Muscle layer of colon (tissue), 2 donors: ENCODE results near the gene DFFB.
A peak's percentile ranks its signal among the peaks of the same experiment; 100 is the strongest.

Experiments used
- H3K27ac ChIP-seq: one replicate; pipeline ENCODE4 v1.7.0; 2013; ENCODE audit warnings: low read depth, mild to moderate bottlenecking, low read length, moderate library complexity
- H3K27me3 ChIP-seq, 2 donors: one replicate each; pipeline ENCODE4 v1.7.0; 2013; ENCODE audit warnings: low read length in 2 of 2, mild to moderate bottlenecking in 2 of 2; ENCODE audit not compliant: insufficient read depth in 2 of 2, control insufficient read depth in 1 of 2
- H3K36me3 ChIP-seq: one replicate; pipeline ENCODE4 v1.7.0; 2013; ENCODE audit warnings: mild to moderate bottlenecking, low read length; ENCODE audit not compliant: insufficient read depth
- H3K4me1 ChIP-seq: one replicate; pipeline ENCODE4 v1.7.0; 2013; ENCODE audit warnings: mild to moderate bottlenecking, low read length; ENCODE audit not compliant: insufficient read depth
- H3K4me3 ChIP-seq, 2 donors: one replicate each; pipeline ENCODE4 v1.7.0; 2013; ENCODE audit warnings: low read length in 2 of 2, low read depth in 1 of 2, mild to moderate bottlenecking in 1 of 2, moderate library complexity in 1 of 2
- H3K9ac ChIP-seq: one replicate; pipeline ENCODE4 v1.7.0; 2013; ENCODE audit warnings: low read length
- H3K9me3 ChIP-seq: one replicate; pipeline ENCODE4 v1.7.0; 2013; ENCODE audit warnings: mild to moderate bottlenecking, low read length
- donor health status: abdominal sarcoma.
- donor health status: Adenocarcinoma of cecum.

The DFFB gene

DNA sequence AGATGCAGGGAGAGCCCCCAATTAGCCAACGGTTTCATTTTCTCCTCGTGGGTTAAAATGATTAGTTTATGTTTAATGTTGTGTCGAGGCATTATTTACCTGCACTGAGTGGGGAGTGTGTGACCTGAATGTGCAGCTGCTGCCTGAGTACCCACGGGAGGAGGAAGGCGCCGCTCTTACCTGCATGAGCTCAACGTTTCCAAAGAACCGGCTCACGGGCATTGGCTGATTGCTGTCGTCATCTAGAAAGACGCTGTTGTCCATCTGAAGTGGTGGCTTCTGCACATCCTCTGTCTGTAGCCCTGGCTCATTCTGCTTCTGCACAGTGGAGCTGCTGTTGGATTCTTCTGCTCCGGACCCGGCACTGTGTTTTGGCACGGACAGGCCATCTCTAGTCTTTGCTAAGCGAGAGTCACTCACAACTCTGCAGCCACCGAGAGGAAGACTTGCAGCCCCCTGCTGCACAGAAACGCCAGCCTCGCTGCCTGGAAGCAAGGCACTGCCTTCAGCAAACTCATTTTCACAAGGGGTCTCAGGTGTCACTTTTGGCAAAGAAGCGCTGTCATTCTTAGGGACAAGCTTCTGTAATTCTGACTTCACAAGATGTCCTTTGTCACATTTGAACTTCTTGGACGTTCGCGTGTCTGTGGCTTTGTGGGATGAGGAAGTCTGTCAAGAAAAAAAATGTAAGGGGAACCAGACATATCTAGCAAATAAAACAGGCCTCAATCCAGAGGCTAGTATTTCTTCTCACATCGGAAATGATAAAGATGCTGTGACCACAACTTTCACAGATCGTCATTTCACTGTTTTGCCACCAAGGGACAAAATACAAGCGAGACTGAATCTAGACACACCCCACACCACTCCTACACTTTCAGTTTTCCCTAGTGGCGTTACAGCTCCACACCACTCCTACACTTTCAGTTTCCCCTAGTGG lies 33.4 kb downstream of the DFFB start:
- Histone ChIP-seq H3K27ac (no peak overlapping the region), H3K36me3 (peaks cover 47% of the 10 kb centered on the region), H3K9me3 (no peaks in the 10 kb centered on the region), H3K27me3 (no peaks in the 10 kb centered on the region), H3K4me1 (peaks cover 17% of the 10 kb centered on the region), H3K9ac (no peak overlapping the region), H3K4me3 (no peak overlapping the region)

DNA sequence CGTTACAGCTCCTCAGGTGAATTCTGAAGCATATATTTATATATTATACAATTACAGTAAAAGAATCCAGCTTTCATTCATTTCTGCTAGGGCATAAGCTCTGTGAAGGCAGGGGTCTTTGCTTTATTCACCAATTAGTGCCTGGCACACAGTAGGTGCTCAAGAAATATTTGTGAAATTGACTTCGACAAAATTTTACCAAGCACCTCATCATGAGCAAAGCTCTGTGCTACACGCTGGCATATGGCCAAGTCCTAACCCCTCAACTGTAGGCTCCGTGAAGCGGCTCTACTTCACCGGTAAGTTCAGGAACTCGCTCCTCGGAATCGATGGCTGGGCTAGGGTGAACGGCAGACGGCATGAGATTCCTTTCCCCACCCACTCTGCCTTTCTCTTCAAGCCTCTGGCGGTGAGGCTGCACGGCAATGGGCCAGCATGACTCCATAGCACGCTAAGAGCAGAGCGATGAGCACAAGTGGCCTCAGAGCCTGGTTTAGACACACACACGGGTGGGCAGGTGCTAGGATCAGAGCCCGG lies 34.1 kb downstream of the DFFB start:
- H3K9ac ChIP-seq, result no peak overlapping the region
- peaks cover 42% of the 10 kb centered on the region for H3K36me3 ChIP-seq
- H3K27me3 ChIP-seq, result no peaks in the 10 kb centered on the region
- no peaks in the 10 kb centered on the region for H3K9me3 ChIP-seq
- H3K4me1 ChIP-seq, result peaks cover 21% of the 10 kb centered on the region
- H3K4me3 ChIP-seq, result no peak overlapping the region
- H3K27ac ChIP-seq, result no peak overlapping the region

DNA sequence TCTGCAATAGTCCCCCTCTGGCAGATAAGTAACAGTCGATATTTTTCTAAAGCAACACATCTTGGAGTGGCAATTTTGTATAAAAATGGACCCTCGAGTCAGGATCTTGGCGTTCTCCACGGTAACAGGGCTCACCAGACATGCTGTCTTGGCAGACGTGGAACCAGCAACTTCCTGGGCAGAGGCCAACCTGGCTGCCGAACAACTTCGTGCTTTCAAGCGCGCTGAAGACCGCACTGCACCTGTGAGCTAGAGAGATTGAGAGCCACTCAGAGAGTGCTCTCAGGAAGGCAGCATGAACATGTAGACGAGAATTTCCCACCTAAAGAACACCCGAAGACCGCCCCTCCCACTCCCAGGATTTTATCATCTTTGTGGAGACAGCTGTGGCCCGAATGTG lies 35.5 kb downstream of the DFFB start:
- H3K27ac ChIP-seq, result no peak overlapping the region
- H3K36me3 ChIP-seq, result peaks cover 33% of the 10 kb centered on the region
- H3K9ac ChIP-seq, result no peak overlapping the region

DNA sequence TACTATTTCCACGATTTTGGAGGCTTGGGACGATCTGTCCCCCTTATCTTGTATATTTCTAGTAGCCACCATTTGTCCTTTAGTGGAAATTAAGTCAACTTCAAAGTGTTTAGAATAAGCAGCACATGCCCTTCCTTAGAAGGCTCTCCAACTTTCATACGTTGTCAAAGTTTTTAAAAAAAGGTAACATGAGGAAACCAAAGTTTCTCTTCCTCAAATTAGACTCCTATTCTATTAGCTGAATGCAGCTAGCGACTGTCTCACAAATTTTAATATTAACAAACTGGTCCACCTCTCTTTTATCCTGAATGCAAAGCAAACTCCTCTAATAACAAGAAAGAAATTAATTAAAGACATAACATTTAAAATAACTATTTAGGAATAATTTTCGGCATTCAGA lies 35.9 kb downstream of the DFFB start:
- Histone ChIP-seq H3K4me3 (no peak overlapping the region), H3K27ac (no peak overlapping the region), H3K27me3 (no peaks in the 10 kb centered on the region), H3K9ac (no peak overlapping the region), H3K9me3 (no peaks in the 10 kb centered on the region), H3K36me3 (peaks cover 29% of the 10 kb centered on the region), H3K4me1 (peaks cover 21% of the 10 kb centered on the region)

More for the DNA sequence above, 35.5 kb downstream of the DFFB start:
- H3K27me3 ChIP-seq, result no peaks in the 10 kb centered on the region
- no peak overlapping the region for H3K4me3 ChIP-seq
- H3K9me3 ChIP-seq, result no peaks in the 10 kb centered on the region
- peaks cover 21% of the 10 kb centered on the region for H3K4me1 ChIP-seq

DNA sequence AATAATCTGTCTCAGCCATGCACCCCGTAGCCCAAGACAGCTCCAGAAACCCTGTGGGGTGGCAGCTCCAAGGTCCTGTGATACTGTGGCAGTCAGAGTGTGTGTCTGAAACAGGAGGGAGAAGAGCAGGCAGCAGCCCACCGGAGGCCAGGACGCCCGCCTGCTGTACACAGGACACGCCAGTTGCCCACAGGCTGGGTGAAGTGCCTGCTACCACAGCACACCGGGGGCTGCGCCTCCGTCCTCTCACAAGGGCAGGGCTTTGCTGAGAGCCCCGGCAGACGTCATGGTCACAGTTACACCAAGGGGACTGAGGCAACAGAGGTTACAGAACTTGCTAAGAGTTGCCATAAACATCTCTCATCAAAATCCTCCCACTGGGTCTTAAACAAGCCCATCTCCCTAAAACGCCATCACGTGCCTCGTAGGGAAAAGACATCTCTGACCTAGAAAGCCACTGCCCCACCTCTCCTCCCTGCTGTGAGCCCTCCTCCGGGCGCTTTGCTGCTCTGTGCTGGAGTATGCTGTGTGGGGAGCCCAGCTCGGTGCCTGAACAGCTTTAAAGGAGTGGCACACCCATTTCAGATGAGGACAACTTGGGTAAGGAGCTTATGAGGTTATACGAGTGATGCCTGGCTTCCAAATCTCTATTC lies 37.5 kb downstream of the DFFB start:
- Histone ChIP-seq H3K4me1 (peaks cover 31% of the 10 kb centered on the region), H3K36me3 (peaks cover 25% of the 10 kb centered on the region), H3K9me3 (no peaks in the 10 kb centered on the region), H3K27ac (no peak overlapping the region), H3K4me3 (no peak overlapping the region), H3K9ac (no peak overlapping the region), H3K27me3 (no peaks in the 10 kb centered on the region)

DNA sequence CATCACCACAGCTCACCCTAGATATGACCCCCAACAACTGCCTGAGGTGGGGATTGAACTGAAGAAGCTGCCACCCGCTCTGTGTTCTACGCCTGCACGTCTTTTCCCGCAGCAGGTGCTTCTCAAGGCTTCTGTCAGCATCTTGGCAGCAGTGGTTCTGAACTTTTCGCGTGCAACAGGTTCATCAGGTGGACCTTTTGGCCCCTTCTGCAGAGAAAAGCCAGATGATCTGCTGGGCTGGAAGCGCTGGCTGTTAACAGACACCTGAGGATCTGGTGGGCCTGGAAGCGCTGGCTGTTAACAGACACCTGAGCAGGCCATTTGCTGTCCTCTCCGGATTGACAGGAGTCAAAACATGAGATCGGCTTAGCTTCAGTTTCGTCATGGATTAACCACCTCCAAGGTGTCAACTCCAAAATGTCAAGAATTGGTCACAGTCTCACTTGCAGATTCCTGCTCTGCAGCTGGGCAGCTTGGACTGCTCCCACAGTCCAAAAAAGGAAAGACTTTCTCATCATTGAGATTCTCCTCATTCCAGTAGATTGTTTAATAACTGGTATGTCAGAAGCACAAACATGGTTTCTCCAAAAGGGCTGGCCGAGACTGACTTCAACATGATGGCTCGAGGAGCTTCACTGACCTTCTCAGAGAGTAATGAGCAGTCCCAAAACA lies 38.1 kb downstream of the DFFB start:
- H3K4me3 ChIP-seq, result no peak overlapping the region
- no peak overlapping the region for H3K9ac ChIP-seq
- H3K9me3 ChIP-seq, result no peaks in the 10 kb centered on the region
- peaks cover 31% of the 10 kb centered on the region for H3K4me1 ChIP-seq
- no peak overlapping the region for H3K27ac ChIP-seq
- peaks cover 18% of the 10 kb centered on the region for H3K36me3 ChIP-seq
- no peaks in the 10 kb centered on the region for H3K27me3 ChIP-seq

DNA sequence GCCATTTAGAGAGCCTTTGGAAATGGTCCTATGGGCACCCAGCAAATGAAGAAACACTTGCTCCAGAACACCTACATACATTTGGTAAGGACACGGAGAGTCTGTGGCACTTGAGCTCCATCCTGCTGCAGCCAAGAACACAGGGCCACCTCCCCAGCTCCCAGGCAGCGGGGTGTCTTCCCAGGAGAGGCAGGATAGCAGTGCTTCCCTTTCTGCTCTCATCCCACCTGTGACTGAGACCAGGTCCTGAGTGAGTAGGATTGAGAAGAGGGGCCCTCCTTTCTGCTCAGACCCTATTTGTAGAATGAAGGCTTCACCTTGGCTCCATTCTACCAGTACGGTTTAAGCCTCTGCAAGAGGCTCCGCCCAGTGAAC lies 38.7 kb downstream of the DFFB start:
- H3K4me1 ChIP-seq, result peaks cover 31% of the 10 kb centered on the region

DNA sequence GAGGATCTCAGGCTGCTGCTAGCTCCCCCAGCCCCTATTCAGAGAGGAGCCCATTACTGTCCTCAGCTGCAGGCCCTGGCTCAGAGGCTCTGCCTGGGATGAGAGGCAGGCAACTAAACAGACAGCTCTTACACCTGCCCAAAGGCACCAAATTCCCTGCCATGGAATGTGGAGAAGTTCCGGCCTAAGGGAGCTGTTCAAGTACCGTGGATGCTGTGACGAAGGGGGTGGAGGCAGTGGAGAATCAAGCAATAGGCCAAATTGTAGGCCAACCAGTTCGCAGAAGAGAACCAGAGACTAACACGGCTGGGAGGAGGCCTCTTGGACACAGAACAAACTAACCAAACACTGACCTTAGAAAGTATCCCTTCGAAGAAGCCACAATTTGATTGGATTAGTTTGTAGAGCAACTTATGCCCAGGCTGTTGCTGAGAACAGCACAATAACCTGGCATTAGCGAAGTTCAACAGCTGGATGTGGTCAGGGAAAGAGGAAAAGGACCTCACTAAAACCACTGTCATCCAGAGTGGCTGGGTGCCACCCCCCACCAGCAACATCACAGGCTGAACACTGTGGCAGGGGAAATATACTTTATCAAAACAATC lies 39.2 kb downstream of the DFFB start:
- Histone ChIP-seq H3K9me3 (no peaks in the 10 kb centered on the region), H3K36me3 (peaks cover 9% of the 10 kb centered on the region), H3K4me3 (no peak overlapping the region), H3K4me1 (peaks cover 31% of the 10 kb centered on the region), H3K27me3 (no peaks in the 10 kb centered on the region), H3K9ac (no peak overlapping the region), H3K27ac (no peak overlapping the region)

More for the DNA sequence above, 38.7 kb downstream of the DFFB start:
- Histone ChIP-seq H3K9ac (no peak overlapping the region), H3K27ac (no peak overlapping the region), H3K36me3 (peaks cover 13% of the 10 kb centered on the region), H3K9me3 (no peaks in the 10 kb centered on the region), H3K4me3 (no peak overlapping the region), H3K27me3 (no peaks in the 10 kb centered on the region)

DNA sequence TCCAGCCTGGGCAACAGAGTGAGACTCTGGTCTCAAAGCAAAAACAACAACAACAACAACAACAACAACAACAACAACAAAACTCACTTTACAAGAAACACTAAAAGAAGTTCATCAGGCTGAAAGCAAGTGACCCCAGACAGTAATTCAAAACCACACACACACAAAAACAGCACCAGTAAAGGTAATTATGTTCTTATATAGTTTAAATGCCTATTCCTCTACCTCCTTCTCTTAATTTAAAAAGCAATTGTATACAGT lies 41.1 kb downstream of the DFFB start:
- Histone ChIP-seq H3K4me1 (peaks cover 22% of the 10 kb centered on the region), H3K9me3 (no peaks in the 10 kb centered on the region), H3K27ac (no peak overlapping the region)

DNA sequence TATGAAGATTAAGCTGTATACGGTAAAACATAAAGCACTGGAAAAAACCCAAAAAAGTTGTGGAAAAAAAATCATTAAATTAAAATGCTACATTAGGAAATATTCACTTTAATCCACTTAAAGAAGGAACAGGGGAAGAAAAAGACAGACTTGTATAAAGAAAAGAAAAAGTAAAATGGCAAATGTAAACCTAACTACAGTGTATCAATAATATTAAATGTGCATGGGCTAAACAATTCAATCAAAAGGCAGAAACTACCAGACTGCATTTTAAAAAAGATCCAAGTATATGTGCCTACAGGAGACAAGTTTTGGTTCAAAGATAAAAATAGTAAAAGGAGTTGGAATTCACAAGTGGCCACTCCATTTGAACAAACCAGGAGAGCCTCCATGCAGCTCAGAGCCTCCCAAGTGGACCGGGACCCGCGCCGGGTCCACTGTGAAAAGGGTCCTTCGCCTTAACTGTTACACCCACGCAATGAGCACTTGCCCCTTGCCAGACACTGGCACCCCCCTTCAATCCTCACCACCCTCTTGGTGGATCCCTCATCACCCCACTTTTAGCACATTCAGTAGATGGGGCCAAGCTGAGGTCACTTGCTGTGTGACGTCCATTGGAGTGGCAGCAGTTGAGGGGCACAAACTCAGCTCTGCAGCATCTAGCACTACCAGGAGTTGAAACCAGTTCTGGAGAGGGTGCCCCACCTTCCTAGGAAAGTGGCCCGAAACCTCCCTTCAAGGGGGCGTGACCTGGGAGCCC lies 41.9 kb downstream of the DFFB start:
- H3K4me3 ChIP-seq, result peak overlapping the region; percentile 68 to 70
- H3K36me3 ChIP-seq, result peaks cover 8% of the 10 kb centered on the region
- H3K27me3 ChIP-seq, result peaks cover 0 to 5% of the 10 kb centered on the region in 2 donors
- H3K27ac ChIP-seq, result peak overlapping the region; percentile 95
- H3K9ac ChIP-seq, result peak overlapping the region; percentile 71
- no peaks in the 10 kb centered on the region for H3K9me3 ChIP-seq
- H3K4me1 ChIP-seq, result peaks cover 22% of the 10 kb centered on the region

More for the DNA sequence above, 41.1 kb downstream of the DFFB start:
- Histone ChIP-seq H3K36me3 (peaks cover 8% of the 10 kb centered on the region), H3K27me3 (no peaks in the 10 kb centered on the region), H3K4me3 (no peak overlapping the region), H3K9ac (no peak overlapping the region)
